HUES64 (cell line): ENCODE results near the gene NPHP4.

ENCODE experiments used
- H3K27ac ChIP-seq: 2 replicates; pipeline ENCODE4 v1.7.0; 2013; ENCODE audit warnings: low read depth, low read length, inconsistent platforms
- H3K27me3 ChIP-seq: 2 replicates; pipeline ENCODE4 v1.6.1; 2013; ENCODE audit warnings: mild to moderate bottlenecking, low read length; ENCODE audit not compliant: insufficient read depth
- H3K36me3 ChIP-seq: 2 replicates; pipeline ENCODE4 v1.6.1; 2013; ENCODE audit warnings: mild to moderate bottlenecking, low read length; ENCODE audit not compliant: insufficient read depth
- H3K4me1 ChIP-seq: 2 replicates; pipeline ENCODE4 v1.6.1; 2013; ENCODE audit warnings: mild to moderate bottlenecking, low read length, moderate library complexity; ENCODE audit not compliant: insufficient read depth
- H3K4me3 ChIP-seq: 2 replicates; pipeline ENCODE4 v1.5.1; 2013; ENCODE audit warnings: mild to moderate bottlenecking, low read length, moderate library complexity
- H3K9ac ChIP-seq: 2 replicates; pipeline ENCODE4 v1.6.1; 2013; ENCODE audit warnings: mild to moderate bottlenecking, low read depth, low read length
- H3K9me3 ChIP-seq: 2 replicates; pipeline ENCODE4 v1.6.1; 2013; ENCODE audit warnings: low read depth, low read length; ENCODE audit not compliant: insufficient read depth
- WGBS: fragments of 150-250, 120-280 bp; methylation state at CpG from one replicate; pipeline ENCODE4 v1.1.7; 2013; ENCODE audit warnings: missing lambda C conversion rate; 5-methylcytosine and 5-hydroxymethylcytosine counted together

NPHP4 gene

GRCh38 chr1:5966543-5967205 lies 25.6 kb downstream of the NPHP4 start:
- Histone ChIP-seq H3K4me3 (no peak overlapping the region), H3K4me1 (no peaks in the 10 kb centered on the region; the same call in 1 of the 2 replicates), H3K9ac (no peak overlapping the region), H3K27ac (no peak overlapping the region), H3K9me3 (no peaks in the 10 kb centered on the region), H3K36me3 (peaks cover 6% of the 10 kb centered on the region; the same call in 1 of the 2 replicates), H3K27me3 (no peaks in the 10 kb centered on the region)
- 87% methylated on average over 17 of the region's 17 CpGs for WGBS

DNA sequence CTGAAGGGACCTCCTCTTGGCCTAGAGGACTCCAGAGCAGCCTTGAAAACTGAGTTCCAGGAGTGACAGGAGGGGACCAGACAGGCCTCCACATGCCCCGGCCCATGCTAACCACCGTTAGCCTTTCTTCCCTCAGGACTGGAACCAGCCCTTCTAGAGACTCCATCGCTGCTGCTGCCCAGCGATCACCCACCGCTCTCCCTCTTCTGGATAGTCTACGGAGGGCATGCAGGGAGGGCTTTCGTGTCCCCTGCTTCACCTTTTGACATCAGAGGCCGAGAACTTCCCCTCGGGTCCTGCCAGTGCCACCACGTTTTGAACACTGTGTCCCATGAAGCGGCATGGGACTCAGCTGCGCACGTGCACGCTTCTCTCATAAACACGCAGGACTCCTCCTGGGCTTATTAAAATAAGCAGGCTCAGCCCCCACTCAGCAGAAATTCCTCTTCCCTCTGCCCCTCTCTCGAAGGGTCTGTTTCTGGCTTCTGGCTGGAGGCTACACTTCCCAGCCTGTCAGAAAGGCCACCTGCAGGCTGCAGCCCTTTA lies 26.6 kb downstream of the NPHP4 start:
- H3K4me3 ChIP-seq = no peak overlapping the region
- no peaks in the 10 kb centered on the region for H3K27me3 ChIP-seq
- WGBS = 89% methylated on average over 16 of the region's 16 CpGs
- no peak overlapping the region for H3K9ac ChIP-seq
- H3K4me1 ChIP-seq = no peaks in the 10 kb centered on the region; the same call in 1 of the 2 replicates
- peaks cover 16% of the 10 kb centered on the region for H3K36me3 ChIP-seq
- H3K9me3 ChIP-seq = no peaks in the 10 kb centered on the region
- H3K27ac ChIP-seq = no peak overlapping the region

DNA sequence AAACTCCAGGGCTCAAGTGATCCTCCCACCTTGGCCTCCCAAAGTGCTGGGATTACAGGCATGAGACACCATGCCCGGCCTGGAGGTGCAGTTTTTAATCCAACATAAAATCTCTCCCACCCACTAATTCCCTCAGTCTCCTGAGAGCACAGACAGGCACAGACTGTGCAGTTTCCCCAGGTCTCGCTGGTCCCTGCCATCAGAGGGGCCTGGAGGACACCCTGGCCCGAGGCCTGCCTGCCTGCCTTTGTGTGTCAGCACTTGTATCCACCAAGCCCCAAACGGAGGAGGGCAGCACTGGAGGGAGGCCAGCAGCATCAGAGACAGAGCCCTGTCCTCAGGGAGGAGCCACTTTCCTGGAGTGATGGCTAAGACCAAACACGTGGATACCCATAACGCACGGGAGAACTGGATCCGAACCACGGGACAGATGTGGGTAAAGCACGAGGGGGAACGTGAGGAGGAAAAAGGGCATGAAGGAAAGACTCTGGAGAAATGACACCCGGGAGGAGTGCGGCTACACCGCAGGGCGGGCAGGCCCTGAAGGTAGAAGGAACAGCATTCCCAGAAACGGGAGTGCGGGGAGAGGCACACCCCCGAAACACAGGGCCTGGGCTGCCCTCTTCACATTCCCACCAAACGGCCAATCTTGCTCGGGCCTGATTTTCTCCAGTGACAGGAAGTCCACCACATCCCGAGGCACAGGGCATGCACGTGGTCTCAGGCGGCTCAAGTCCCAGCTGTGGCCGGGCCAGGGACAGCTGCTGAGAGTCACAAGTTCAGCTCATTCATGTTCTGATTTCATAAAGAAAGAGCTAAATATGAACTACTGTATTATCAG lies 29.7 kb downstream of the NPHP4 start:
- Histone ChIP-seq H3K4me3 (no peak overlapping the region), H3K27me3 (no peaks in the 10 kb centered on the region), H3K36me3 (peaks cover 34% of the 10 kb centered on the region), H3K9ac (no peak overlapping the region), H3K9me3 (no peaks in the 10 kb centered on the region), H3K27ac (no peak overlapping the region), H3K4me1 (no peaks in the 10 kb centered on the region)
- 88% methylated on average over 24 of the region's 24 CpGs for WGBS

GRCh38 chr1:5961601-5962000 lies 30.6 kb downstream of the NPHP4 start:
- 94% methylated on average over 11 of the region's 11 CpGs for WGBS
- Histone ChIP-seq H3K9me3 (no peaks in the 10 kb centered on the region), H3K27ac (no peak overlapping the region), H3K4me3 (no peak overlapping the region), H3K9ac (no peak overlapping the region), H3K4me1 (no peaks in the 10 kb centered on the region), H3K27me3 (no peaks in the 10 kb centered on the region), H3K36me3 (peaks cover 34% of the 10 kb centered on the region)

DNA sequence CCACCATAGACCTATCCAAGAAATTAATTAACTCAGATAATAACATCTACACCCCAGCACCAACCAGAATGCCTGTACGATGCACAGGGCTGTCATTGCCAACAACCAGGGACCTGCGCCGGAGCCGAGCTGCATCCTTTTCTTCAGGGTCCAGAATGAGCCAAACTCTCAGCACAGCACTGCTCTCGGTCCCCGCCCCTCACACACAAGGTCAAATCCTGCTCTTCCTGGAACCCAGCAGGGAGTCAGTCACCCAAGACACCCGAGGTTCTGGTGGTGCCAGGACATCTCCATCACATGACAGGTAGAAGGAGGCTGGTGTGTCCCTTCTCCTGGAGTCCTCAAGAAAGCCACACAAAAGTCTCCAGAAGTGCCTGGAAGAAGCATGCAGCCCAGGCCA lies 31.9 kb downstream of the NPHP4 start:
- no peak overlapping the region for H3K4me3 ChIP-seq
- H3K36me3 ChIP-seq = peaks cover 37% of the 10 kb centered on the region
- no peak overlapping the region for H3K27ac ChIP-seq
- 88% methylated on average over 7 of the region's 7 CpGs for whole genome bisulfite sequencing
- no peak overlapping the region for H3K9ac ChIP-seq
- no peaks in the 10 kb centered on the region for H3K9me3 ChIP-seq
- H3K4me1 ChIP-seq = no peaks in the 10 kb centered on the region
- H3K27me3 ChIP-seq = no peaks in the 10 kb centered on the region

DNA sequence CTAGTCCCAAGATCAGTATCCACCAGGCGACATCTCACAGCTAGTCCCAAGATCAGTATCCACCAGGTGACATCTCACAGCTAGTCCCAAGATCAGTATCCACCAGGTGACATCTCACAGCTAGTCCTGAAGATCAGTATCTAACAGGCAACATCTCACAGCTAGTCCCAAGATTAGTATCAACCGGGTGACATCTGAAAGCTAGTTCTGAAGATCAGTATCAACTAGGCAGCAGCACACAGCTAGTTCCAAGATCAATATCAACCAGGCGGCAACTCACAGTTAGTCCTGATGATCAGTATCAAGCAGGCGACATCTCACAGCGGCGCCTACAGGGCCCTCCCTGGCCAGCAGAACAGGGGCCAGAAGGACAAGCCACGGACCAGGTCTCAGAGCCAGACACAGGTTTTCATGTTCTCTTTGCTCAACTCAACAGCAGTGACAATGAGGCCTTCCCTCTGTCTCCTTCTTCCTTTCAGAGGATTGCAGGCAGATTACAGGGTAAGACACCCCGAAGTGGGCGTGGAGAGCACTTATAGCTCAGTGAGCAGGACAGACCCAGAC lies 32.5 kb downstream of the NPHP4 start:
- WGBS = 93% methylated on average over 9 of the region's 9 CpGs
- Histone ChIP-seq H3K9me3 (no peaks in the 10 kb centered on the region), H3K4me3 (no peak overlapping the region), H3K4me1 (no peaks in the 10 kb centered on the region), H3K36me3 (peaks cover 34% of the 10 kb centered on the region), H3K27me3 (no peaks in the 10 kb centered on the region), H3K27ac (no peak overlapping the region), H3K9ac (no peak overlapping the region)

- H3K27ac ChIP-seq = no peak overlapping the region
- no peak overlapping the region for H3K9ac ChIP-seq
- H3K4me3 ChIP-seq = no peak overlapping the region
- H3K27me3 ChIP-seq = no peaks in the 10 kb centered on the region
- H3K9me3 ChIP-seq = no peaks in the 10 kb centered on the region
- WGBS = 95% methylated on average over 13 of the region's 13 CpGs
- H3K36me3 ChIP-seq = peaks cover 34% of the 10 kb centered on the region
- no peaks in the 10 kb centered on the region for H3K4me1 ChIP-seq
Measured at GRCh38 chr1:5959087-5959486, 33.1 kb downstream of the NPHP4 start.

- 94% methylated on average over 10 of the region's 10 CpGs for WGBS
- H3K9me3 ChIP-seq = no peaks in the 10 kb centered on the region
- peaks cover 30% of the 10 kb centered on the region for H3K36me3 ChIP-seq
- no peak overlapping the region for H3K27ac ChIP-seq
- H3K4me1 ChIP-seq = no peaks in the 10 kb centered on the region
- no peak overlapping the region for H3K9ac ChIP-seq
- H3K4me3 ChIP-seq = no peak overlapping the region
- H3K27me3 ChIP-seq = no peaks in the 10 kb centered on the region
Measured at GRCh38 chr1:5956022-5956830, 36.0 kb downstream of the NPHP4 start.

DNA sequence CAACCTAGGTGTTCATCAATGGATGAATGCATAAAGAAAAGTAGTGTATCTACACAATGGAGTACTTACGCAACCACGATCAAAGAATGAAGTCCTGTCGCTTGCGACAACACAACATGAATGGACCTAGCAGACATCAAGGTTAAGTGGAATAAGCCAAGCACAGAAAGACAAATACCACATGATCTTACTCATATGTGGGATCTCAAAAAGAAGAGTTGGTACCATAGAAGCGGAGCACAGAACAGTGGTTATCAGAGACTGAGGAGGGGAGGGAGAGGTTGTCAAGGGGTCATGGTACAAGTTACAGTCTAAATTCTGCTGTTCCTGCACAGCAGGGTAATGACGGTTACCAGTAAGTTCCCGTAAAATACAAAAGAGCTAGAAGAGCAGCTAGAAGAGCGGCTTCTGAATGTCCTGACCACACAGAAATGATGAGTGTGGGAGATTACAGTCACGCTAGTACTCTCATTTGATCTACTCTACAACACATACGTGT lies 36.7 kb downstream of the NPHP4 start:
- no peak overlapping the region for H3K4me3 ChIP-seq
- peaks cover 23% of the 10 kb centered on the region; the same call in 1 of the 2 replicates for H3K36me3 ChIP-seq
- H3K4me1 ChIP-seq = no peaks in the 10 kb centered on the region
- no peaks in the 10 kb centered on the region for H3K9me3 ChIP-seq
- no peak overlapping the region for H3K27ac ChIP-seq
- H3K27me3 ChIP-seq = no peaks in the 10 kb centered on the region
- H3K9ac ChIP-seq = no peak overlapping the region
- 94% methylated on average over 10 of the region's 10 CpGs for WGBS

DNA sequence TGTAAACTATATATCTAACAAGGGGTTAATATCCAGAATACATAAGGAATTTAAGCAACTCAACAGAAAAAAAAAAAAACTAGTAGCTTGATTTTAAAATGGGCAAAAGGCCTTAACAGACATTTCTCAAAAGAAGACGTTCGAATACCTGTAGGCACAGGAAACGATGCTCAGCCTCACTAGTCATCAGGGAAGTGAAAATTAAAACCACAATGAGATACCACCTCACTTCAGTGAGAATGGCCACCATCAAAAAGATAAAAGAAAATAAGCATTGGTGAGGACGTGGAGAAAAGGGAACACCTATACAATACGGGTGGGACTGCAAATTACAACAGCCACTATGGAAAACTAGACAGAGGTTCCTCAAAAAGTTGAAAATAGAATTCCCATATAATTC lies 37.3 kb downstream of the NPHP4 start:
- 89% methylated on average over 5 of the region's 5 CpGs for WGBS
- H3K4me1 ChIP-seq = no peaks in the 10 kb centered on the region
- no peak overlapping the region for H3K9ac ChIP-seq
- no peaks in the 10 kb centered on the region for H3K9me3 ChIP-seq
- no peaks in the 10 kb centered on the region for H3K27me3 ChIP-seq
- H3K4me3 ChIP-seq = no peak overlapping the region
- H3K36me3 ChIP-seq = peaks cover 18% of the 10 kb centered on the region; the same call in 1 of the 2 replicates
- H3K27ac ChIP-seq = no peak overlapping the region
